ENCODE data around the gene SDK2.

Gene SDK2

DNA sequence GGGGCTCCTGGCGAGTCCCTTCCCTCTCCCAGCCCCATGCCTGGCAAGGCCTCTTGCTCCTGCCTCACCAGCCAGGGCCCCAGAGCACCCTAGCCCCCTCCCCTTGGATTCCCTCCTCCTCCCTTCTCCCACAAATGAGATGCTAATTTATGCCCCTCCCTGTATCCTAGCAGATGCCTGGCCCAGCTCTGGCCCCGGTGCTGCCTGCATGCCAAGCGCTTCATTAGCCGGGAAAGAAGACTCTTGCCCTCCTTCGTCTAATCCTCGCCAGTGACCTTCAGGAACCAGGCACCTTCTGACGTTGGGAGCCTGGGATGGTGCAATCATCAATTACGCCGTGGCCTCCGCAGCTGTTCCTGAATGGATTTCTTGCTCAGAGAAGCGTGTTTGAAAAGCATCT, 127.8 kb downstream of the SDK2 start (continued):
- no peak for TF ChIP-seq MYNN (tag by site-specific recombination; IDR thresholded peaks at IDR 0.05; ENCODE audit: borderline replicate concordance)
- TF ChIP-seq ZNF169 (tag by site-specific recombination; IDR thresholded peaks at IDR 0.05) = no peak
- no peak for TF ChIP-seq SP7 (tag by site-specific recombination; IDR thresholded peaks at IDR 0.05)
- TF ChIP-seq, protein P1, sequence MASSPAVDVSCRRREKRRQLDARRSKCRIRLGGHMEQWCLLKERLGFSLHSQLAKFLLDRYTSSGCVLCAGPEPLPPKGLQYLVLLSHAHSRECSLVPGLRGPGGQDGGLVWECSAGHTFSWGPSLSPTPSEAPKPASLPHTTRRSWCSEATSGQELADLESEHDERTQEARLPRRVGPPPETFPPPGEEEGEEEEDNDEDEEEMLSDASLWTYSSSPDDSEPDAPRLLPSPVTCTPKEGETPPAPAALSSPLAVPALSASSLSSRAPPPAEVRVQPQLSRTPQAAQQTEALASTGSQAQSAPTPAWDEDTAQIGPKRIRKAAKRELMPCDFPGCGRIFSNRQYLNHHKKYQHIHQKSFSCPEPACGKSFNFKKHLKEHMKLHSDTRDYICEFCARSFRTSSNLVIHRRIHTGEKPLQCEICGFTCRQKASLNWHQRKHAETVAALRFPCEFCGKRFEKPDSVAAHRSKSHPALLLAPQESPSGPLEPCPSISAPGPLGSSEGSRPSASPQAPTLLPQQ (tag by site-specific recombination; IDR thresholded peaks at IDR 0.05) = no peak
- TF ChIP-seq ZNF133 (tag by site-specific recombination; IDR thresholded peaks at IDR 0.05) = no peak
- TF ChIP-seq, protein P2, sequence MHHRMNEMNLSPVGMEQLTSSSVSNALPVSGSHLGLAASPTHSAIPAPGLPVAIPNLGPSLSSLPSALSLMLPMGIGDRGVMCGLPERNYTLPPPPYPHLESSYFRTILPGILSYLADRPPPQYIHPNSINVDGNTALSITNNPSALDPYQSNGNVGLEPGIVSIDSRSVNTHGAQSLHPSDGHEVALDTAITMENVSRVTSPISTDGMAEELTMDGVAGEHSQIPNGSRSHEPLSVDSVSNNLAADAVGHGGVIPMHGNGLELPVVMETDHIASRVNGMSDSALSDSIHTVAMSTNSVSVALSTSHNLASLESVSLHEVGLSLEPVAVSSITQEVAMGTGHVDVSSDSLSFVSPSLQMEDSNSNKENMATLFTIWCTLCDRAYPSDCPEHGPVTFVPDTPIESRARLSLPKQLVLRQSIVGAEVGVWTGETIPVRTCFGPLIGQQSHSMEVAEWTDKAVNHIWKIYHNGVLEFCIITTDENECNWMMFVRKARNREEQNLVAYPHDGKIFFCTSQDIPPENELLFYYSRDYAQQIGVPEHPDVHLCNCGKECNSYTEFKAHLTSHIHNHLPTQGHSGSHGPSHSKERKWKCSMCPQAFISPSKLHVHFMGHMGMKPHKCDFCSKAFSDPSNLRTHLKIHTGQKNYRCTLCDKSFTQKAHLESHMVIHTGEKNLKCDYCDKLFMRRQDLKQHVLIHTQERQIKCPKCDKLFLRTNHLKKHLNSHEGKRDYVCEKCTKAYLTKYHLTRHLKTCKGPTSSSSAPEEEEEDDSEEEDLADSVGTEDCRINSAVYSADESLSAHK (tag by site-specific recombination; IDR thresholded peaks at IDR 0.05) = no peak
- TF ChIP-seq, protein P3, sequence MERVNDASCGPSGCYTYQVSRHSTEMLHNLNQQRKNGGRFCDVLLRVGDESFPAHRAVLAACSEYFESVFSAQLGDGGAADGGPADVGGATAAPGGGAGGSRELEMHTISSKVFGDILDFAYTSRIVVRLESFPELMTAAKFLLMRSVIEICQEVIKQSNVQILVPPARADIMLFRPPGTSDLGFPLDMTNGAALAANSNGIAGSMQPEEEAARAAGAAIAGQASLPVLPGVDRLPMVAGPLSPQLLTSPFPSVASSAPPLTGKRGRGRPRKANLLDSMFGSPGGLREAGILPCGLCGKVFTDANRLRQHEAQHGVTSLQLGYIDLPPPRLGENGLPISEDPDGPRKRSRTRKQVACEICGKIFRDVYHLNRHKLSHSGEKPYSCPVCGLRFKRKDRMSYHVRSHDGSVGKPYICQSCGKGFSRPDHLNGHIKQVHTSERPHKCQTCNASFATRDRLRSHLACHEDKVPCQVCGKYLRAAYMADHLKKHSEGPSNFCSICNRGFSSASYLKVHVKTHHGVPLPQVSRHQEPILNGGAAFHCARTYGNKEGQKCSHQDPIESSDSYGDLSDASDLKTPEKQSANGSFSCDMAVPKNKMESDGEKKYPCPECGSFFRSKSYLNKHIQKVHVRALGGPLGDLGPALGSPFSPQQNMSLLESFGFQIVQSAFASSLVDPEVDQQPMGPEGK (tag by site-specific recombination; IDR thresholded peaks at IDR 0.05) = no peak
- TF ChIP-seq ZFP3 (tag by site-specific recombination; IDR thresholded peaks at IDR 0.05; ENCODE audit: low read depth) = no peak
- no peak for TF ChIP-seq ZNF785 (tag by site-specific recombination; IDR thresholded peaks at IDR 0.05)
- no peak for TF ChIP-seq ZNF596 (tag by site-specific recombination; IDR thresholded peaks at IDR 0.05)
- no peak for TF ChIP-seq YY2 (tag by site-specific recombination; IDR thresholded peaks at IDR 0.05)
- TF ChIP-seq GLIS2 (tag by site-specific recombination; IDR thresholded peaks at IDR 0.05) = no peak

DNA sequence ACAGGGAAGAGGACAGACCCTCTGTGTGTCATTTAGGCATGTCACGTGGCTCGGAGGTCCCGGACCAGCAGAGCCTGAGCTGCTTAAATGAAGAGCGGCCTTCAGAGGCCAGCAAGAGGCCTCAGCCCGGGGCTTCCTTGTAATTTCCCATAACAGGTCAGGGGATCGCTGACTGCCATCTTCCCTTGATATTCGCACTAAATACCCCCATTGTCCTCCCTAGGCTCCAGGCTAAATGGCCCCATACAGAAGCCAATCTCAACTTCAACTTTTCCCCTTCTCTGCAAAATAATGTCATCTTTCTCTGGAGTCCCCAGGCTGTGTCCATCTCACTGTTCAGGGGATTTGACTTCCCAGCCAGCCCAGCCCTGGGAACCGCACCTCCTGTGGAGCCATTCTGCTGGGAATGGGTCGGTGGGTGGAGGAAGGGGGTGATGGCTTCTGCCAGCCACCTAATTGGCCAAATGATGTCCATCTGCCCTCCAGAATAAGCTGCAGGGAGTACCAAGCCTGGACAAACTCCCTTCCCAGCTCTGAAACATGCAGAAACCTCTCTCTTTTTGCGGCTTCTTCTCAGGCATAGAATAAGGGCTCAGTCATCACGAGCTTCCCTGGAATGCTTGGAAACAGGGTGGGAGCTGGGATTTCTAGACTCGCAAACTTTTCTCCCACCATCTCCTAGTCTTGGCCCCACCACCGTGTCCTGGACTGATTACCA, 129.9 kb downstream of the SDK2 start:
- no peaks in the 10 kb centered on the region for H3K9me3 ChIP-seq (ENCODE audit: control insufficient read depth, insufficient read depth, low read depth, low read length)
- POLR2A ChIA-PET = no interaction called here
- CTCF ChIA-PET = no interaction called here
- H3K27ac ChIP-seq (ENCODE audit: extremely low read depth, low read depth, low read length) = no peak overlapping the region
- H3K4me3 ChIP-seq (ENCODE audit: low read depth, low read length) = no peak overlapping the region
- TF ChIP-seq ZNF776 (tag by site-specific recombination; IDR thresholded peaks at IDR 0.05; ENCODE audit: borderline replicate concordance) (no peak), ZBTB48 (tag by site-specific recombination; IDR thresholded peaks at IDR 0.05) (no peak), ZNF354C (tag by site-specific recombination; IDR thresholded peaks at IDR 0.05; ENCODE audit: borderline replicate concordance, low read depth) (no peak), ZNF19 (tag by site-specific recombination; IDR thresholded peaks at IDR 0.05; ENCODE audit: low read depth) (no peak), ZNF654 (tag by site-specific recombination; IDR thresholded peaks at IDR 0.05; ENCODE audit: low read depth) (no peak), ZNF214 (tag by site-specific recombination; IDR thresholded peaks at IDR 0.05; ENCODE audit: borderline replicate concordance) (no peak), ZNF302 (tag by site-specific recombination; IDR thresholded peaks at IDR 0.05; ENCODE audit: low read depth) (no peak), ZNF10 (tag by site-specific recombination; IDR thresholded peaks at IDR 0.05) (no peak), ZNF266 (tag by site-specific recombination; IDR thresholded peaks at IDR 0.05; ENCODE audit: low read depth) (no peak), PRDM1 (tag by site-specific recombination; IDR thresholded peaks at IDR 0.05) (no peak), ZNF530 (tag by site-specific recombination; IDR thresholded peaks at IDR 0.05; ENCODE audit: low read depth) (no peak), ZNF324 (tag by site-specific recombination; IDR thresholded peaks at IDR 0.05) (no peak)
- TF ChIP-seq, protein P4, sequence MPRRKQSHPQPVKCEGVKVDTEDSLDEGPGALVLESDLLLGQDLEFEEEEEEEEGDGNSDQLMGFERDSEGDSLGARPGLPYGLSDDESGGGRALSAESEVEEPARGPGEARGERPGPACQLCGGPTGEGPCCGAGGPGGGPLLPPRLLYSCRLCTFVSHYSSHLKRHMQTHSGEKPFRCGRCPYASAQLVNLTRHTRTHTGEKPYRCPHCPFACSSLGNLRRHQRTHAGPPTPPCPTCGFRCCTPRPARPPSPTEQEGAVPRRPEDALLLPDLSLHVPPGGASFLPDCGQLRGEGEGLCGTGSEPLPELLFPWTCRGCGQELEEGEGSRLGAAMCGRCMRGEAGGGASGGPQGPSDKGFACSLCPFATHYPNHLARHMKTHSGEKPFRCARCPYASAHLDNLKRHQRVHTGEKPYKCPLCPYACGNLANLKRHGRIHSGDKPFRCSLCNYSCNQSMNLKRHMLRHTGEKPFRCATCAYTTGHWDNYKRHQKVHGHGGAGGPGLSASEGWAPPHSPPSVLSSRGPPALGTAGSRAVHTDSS (tag by site-specific recombination; IDR thresholded peaks at IDR 0.05) = no peak
- TF ChIP-seq, protein P5, sequence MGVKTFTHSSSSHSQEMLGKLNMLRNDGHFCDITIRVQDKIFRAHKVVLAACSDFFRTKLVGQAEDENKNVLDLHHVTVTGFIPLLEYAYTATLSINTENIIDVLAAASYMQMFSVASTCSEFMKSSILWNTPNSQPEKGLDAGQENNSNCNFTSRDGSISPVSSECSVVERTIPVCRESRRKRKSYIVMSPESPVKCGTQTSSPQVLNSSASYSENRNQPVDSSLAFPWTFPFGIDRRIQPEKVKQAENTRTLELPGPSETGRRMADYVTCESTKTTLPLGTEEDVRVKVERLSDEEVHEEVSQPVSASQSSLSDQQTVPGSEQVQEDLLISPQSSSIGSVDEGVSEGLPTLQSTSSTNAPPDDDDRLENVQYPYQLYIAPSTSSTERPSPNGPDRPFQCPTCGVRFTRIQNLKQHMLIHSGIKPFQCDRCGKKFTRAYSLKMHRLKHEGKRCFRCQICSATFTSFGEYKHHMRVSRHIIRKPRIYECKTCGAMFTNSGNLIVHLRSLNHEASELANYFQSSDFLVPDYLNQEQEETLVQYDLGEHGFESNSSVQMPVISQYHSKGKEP (tag by site-specific recombination; IDR thresholded peaks at IDR 0.05) = no peak
- no peaks in the 10 kb centered on the region for H3K36me3 ChIP-seq (ENCODE audit: control insufficient read depth in 2 of 2, insufficient read depth in 1 of 2, low read length in 2 of 2)
- no peaks in the 10 kb centered on the region for H3K4me1 ChIP-seq (ENCODE audit: control insufficient read depth, insufficient read depth, low read length)
